RWPE2 (cell line): ENCODE results near the gene PITPNC1.
A peak's percentile ranks its signal among the peaks of the same experiment; 100 is the strongest.

ENCODE experiments used
- ATAC-seq: fragments of 200-7000 bp; cut with Tn5 transposase; 3 replicates; pipeline ENCODE4 v1.9.1; 2021; ENCODE audit warnings: low read depth
- DNase-seq: peaks from one replicate; pipeline ENCODE4 v3.0.0-alpha.2; 2020; ENCODE audit warnings: low spot score
- H3K27ac ChIP-seq: fragments of 450-650 bp; 2 replicates; pipeline ENCODE4 v1.5.1; 2017; ENCODE audit warnings: mild to moderate bottlenecking; ENCODE audit not compliant: poor library complexity, severe bottlenecking
- H3K27me3 ChIP-seq: fragments of 250-450 bp; sonication (Bioruptor Pico); 2 replicates; pipeline ENCODE4 v1.5.1; 2021; ENCODE audit warnings: mild to moderate bottlenecking, moderate library complexity; ENCODE audit not compliant: insufficient read depth, poor library complexity, severe bottlenecking
- H3K36me3 ChIP-seq: fragments of 250-450 bp; sonication (Bioruptor Pico); 2 replicates; pipeline ENCODE4 v1.5.1; 2020; ENCODE audit warnings: low read depth, mild to moderate bottlenecking, moderate library complexity
- H3K4me1 ChIP-seq: fragments of 250-450 bp; sonication (Bioruptor Pico); 2 replicates; pipeline ENCODE4 v1.5.1; 2021; ENCODE audit warnings: mild to moderate bottlenecking, moderate library complexity; ENCODE audit not compliant: insufficient read depth, poor library complexity, severe bottlenecking
- H3K4me3 ChIP-seq: fragments of 250-450 bp; sonication (Bioruptor Pico); 2 replicates; pipeline ENCODE4 v1.5.1; 2021; ENCODE audit warnings: mild to moderate bottlenecking, moderate library complexity; ENCODE audit not compliant: severe bottlenecking
- H3K9me3 ChIP-seq: fragments of 250-450 bp; sonication (Bioruptor Pico); 2 replicates; pipeline ENCODE4 v1.5.1; 2021; ENCODE audit warnings: mild to moderate bottlenecking, moderate library complexity; ENCODE audit not compliant: severe bottlenecking
- CTCF ChIP-seq: fragments of 450-650 bp; IDR thresholded peaks from one replicate; pipeline ENCODE4 v1.5.1; 2017; ENCODE audit warnings: mild to moderate bottlenecking, moderate library complexity; ENCODE audit not compliant: poor library complexity, severe bottlenecking

PITPNC1 gene

GRCh38 chr17:67413388-67413787, 36.3 kb downstream of the PITPNC1 start:
- H3K36me3 ChIP-seq: no peaks in the 10 kb centered on the region
- no peak for TF ChIP-seq CTCF
- ATAC-seq (peak; percentile 85), DNase-seq (no peak)
- H3K4me1 ChIP-seq: peaks cover 23% of the 10 kb centered on the region
- no peaks in the 10 kb centered on the region for H3K9me3 ChIP-seq
- no peak overlapping the region for H3K4me3 ChIP-seq
- peak overlapping the region; percentile 58 for H3K27ac ChIP-seq
- no peaks in the 10 kb centered on the region for H3K27me3 ChIP-seq

DNA sequence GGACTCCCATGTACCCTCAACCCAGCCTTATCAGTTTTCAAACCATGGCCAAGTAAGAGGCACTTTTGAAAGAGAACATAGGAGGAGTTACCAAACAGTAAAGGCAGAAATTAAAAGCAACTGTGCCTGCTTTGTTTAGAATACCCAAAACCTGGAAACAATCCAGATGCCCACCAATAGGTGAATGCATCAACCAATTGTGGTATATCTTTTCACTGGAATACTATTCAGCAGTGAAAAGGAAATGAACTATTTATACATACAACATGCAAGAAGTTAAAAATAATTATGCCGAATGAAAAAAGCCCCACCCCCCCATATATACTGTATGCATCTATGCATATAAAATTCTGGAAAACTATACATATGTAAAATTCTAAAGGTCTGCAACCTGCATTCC, 37.0 kb downstream of the PITPNC1 start:
- peaks cover 29% of the 10 kb centered on the region for H3K4me1 ChIP-seq
- no peaks in the 10 kb centered on the region for H3K9me3 ChIP-seq
- DNase-seq (no peak), ATAC-seq (no peak)
- no peak for TF ChIP-seq CTCF
- H3K4me3 ChIP-seq: no peak overlapping the region
- H3K36me3 ChIP-seq: no peaks in the 10 kb centered on the region
- peak overlapping the region; percentile 58 for H3K27ac ChIP-seq
- no peaks in the 10 kb centered on the region for H3K27me3 ChIP-seq

DNA sequence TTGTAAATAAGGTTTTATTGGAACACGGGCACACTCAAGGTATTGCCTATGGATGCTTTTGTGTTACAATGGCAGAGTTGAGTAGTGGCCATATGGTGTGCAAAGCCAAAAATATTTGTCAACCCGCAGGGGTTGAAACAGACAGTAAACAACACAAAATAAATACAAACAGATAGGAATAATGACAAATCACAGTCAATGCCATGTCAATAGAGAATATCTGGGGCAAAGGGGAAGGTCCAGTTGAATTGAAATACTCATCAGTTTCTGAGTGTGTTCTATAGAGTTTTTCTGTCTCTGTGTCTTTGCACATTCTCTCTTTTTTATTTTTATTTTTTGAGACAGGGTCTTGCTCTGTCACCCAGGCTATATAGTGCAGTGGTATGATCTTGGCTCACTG, 37.5 kb downstream of the PITPNC1 start:
- no peak for ATAC-seq
- Histone ChIP-seq H3K4me3 (no peak overlapping the region), H3K4me1 (peaks cover 29% of the 10 kb centered on the region), H3K9me3 (no peaks in the 10 kb centered on the region), H3K36me3 (no peaks in the 10 kb centered on the region), H3K27ac (no peak overlapping the region), H3K27me3 (no peaks in the 10 kb centered on the region)
- no peak for TF ChIP-seq CTCF
- no peak for DNase-seq

DNA sequence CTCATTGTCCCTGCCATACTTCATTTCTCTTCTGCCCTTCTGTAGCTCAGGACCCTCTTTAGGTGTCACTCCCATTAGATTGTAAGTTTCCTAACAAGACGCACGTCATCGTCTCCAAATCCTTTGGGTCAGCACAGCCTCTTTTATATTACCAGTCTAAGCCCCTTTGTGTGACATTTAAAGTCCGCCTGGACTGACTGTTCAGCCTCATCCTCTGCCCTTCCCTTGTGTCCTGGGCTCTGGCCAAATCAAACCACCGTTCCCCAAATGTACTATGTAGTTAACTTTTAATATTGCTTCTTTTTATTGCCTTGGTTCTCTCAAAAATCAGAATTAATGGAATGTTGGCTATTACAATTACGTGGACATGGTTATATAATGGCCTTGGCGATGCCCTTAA, 38.2 kb downstream of the PITPNC1 start:
- peak overlapping the region; percentile 25 for H3K27ac ChIP-seq
- TF ChIP-seq CTCF: no peak
- peaks cover 29% of the 10 kb centered on the region for H3K4me1 ChIP-seq
- no peaks in the 10 kb centered on the region for H3K27me3 ChIP-seq
- DNase-seq: no peak
- ATAC-seq: no peak
- H3K9me3 ChIP-seq: no peaks in the 10 kb centered on the region
- H3K36me3 ChIP-seq: no peaks in the 10 kb centered on the region
- H3K4me3 ChIP-seq: no peak overlapping the region

DNA sequence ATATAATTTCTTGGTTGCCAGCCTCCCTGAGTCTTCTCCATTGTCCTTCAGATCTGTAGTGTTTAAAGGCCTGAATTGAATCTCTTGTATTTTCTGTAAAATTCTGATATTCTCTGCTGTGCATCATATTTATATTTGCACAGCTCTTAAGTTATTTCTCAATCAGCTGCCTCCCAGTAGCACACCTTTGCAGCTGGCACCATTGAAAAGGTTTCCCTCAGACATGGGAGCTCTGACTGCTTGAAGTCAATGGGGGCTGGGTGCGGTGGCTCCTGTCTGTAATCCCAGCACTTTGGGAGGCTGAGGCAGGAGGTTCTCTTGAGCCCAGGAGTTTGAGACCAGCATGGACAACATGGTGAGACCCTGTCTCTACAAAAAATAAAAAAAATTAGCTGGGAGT, 40.4 kb downstream of the PITPNC1 start:
- peaks cover 45% of the 10 kb centered on the region for H3K4me1 ChIP-seq
- no peaks in the 10 kb centered on the region for H3K9me3 ChIP-seq
- TF ChIP-seq CTCF: no peak
- no peak for DNase-seq
- ATAC-seq: no peak
- H3K27ac ChIP-seq: peak overlapping the region; percentile 97
- no peaks in the 10 kb centered on the region for H3K36me3 ChIP-seq
- no peak overlapping the region for H3K4me3 ChIP-seq
- no peaks in the 10 kb centered on the region for H3K27me3 ChIP-seq
